ENCODE measurements around the gene SRRM4.

The SRRM4 gene

GRCh38 chr12:119204671-119205285 is 223.4 kb downstream of the SRRM4 start:
- no peak for TF ChIP-seq CTCF (IDR thresholded peaks at IDR 0.05; ENCODE audit: low read depth, low read length)
- H3K4me3 ChIP-seq (ENCODE audit: low read depth, low read length) = no peak overlapping the region

- no peak for TF ChIP-seq CTCF (IDR thresholded peaks at IDR 0.05; ENCODE audit: low read depth, low read length)
Measured at GRCh38 chr12:119206348-119207062, 225.2 kb downstream of the SRRM4 start.

GRCh38 chr12:119207063-119207560 is 225.8 kb downstream of the SRRM4 start:
- no peak for TF ChIP-seq CTCF (IDR thresholded peaks at IDR 0.05; ENCODE audit: low read depth, low read length)
- H3K4me3 ChIP-seq (ENCODE audit: low read depth, low read length) = no peak overlapping the region

More at GRCh38 chr12:119206348-119207062, 225.2 kb downstream of the SRRM4 start:
- H3K4me3 ChIP-seq (ENCODE audit: low read depth, low read length) = no peak overlapping the region

GRCh38 chr12:119208626-119209061 is 227.3 kb downstream of the SRRM4 start:
- no peak overlapping the region for H3K4me3 ChIP-seq (ENCODE audit: low read depth, low read length)
- TF ChIP-seq CTCF (IDR thresholded peaks at IDR 0.05; ENCODE audit: low read depth, low read length) = no peak

- no peak overlapping the region for H3K4me3 ChIP-seq (ENCODE audit: low read depth, low read length)
- no peak for TF ChIP-seq CTCF (IDR thresholded peaks at IDR 0.05; ENCODE audit: low read depth, low read length)
Measured at GRCh38 chr12:119211884-119212283, 230.5 kb downstream of the SRRM4 start.

Data from WI38 (cell line).